HepG2 (cell line): ENCODE results near the gene PLXNC1. TPM values are rescaled to one million over a fixed set of nuclear protein-coding genes. Genes with fewer than 3 reads are reported as not detected.

Source experiments
- ARNT2 ChIP-seq: sonication (generic); formaldehyde crosslinking; IDR thresholded peaks from 2 replicates; pipeline ENCODE4 v1.8.0; 2022; ENCODE audit warnings: mild to moderate bottlenecking, low read depth, missing genetic modification reagents, moderate library complexity
- ATF2 ChIP-seq: sonication (generic); formaldehyde crosslinking; IDR thresholded peaks from 2 replicates; pipeline ENCODE4 v1.4.0; 2020; ENCODE audit warnings: missing genetic modification reagents
- LRRFIP1 ChIP-seq: sonication (generic); formaldehyde crosslinking; conservative IDR thresholded peaks from 2 replicates; pipeline ENCODE4 v1.4.0; 2020; ENCODE audit warnings: missing genetic modification reagents
- RBAK ChIP-seq: sonication (generic); formaldehyde crosslinking; IDR thresholded peaks from 2 replicates; pipeline ENCODE4 v1.5.1; 2020; ENCODE audit warnings: mild to moderate bottlenecking, missing genetic modification reagents
- SAP130 ChIP-seq: IDR thresholded peaks from 2 replicates; pipeline ENCODE4 v1.6.1; 2016; ENCODE audit warnings: low read depth
- SATB2 ChIP-seq: sonication (generic); formaldehyde crosslinking; IDR thresholded peaks from 2 replicates; pipeline ENCODE4 v1.5.0; 2020; ENCODE audit warnings: missing genetic modification reagents
- SMC3 ChIP-seq: IDR thresholded peaks from 2 replicates; pipeline ENCODE4 v1.6.1; 2011; ENCODE audit warnings: low read length, improper control_type of control experiment
- SOX13 ChIP-seq, 3 experiments: fragments of 450-650 bp in 1 of 3; sonication (generic) in 1 of 3; formaldehyde crosslinking in 1 of 3; IDR thresholded peaks in 2 of 3; conservative IDR thresholded peaks in 1 of 3; 2 replicates each; pipeline versions ENCODE4 v1.5.0 to v1.6.1; 2016 to 2020; ENCODE audit warnings: antibody characterized with exemption in 1 of 3, mild to moderate bottlenecking in 1 of 3, missing compliant biosample characterization in 1 of 3, missing genetic modification reagents in 1 of 3, moderate library complexity in 1 of 3
- ZIK1 ChIP-seq: sonication (generic); formaldehyde crosslinking; IDR thresholded peaks from 2 replicates; pipeline ENCODE4 v1.5.0; 2020; ENCODE audit warnings: mild to moderate bottlenecking, low read depth, missing genetic modification reagents, borderline replicate concordance
- ZNF546 ChIP-seq: sonication (generic); formaldehyde crosslinking; conservative IDR thresholded peaks from 2 replicates; pipeline ENCODE4 v1.8.1; 2023; ENCODE audit warnings: mild to moderate bottlenecking, missing genetic modification reagents
- ZNF550 ChIP-seq: sonication (generic); formaldehyde crosslinking; IDR thresholded peaks from 2 replicates; pipeline ENCODE4 v1.4.0; 2020; ENCODE audit warnings: mild to moderate bottlenecking, missing genetic modification reagents, borderline replicate concordance
- ZNF652 ChIP-seq: IDR thresholded peaks from 2 replicates; pipeline ENCODE4 v1.6.1; 2016; ENCODE audit warnings: low read depth, borderline replicate concordance
- ZNF850 ChIP-seq: sonication (generic); formaldehyde crosslinking; conservative IDR thresholded peaks from 2 replicates; pipeline ENCODE4 v1.9.0; 2021; ENCODE audit warnings: mild to moderate bottlenecking, missing genetic modification reagents
- polyA plus RNA-seq, 8 experiments: library from polyadenylated mRNA; depleted of rRNA in 3 of 8; stranded (reverse) in 7 of 8; unstranded in 1 of 8; fragments of >200 nt; fragmentation: Illumina TruSeq in 4 of 8; extraction: Trizol in 4 of 8; gene quantifications; 2 replicates each; pipeline versions ENCODE4 v1.2.1 to v1.2.3, GENCODE V29; 2011 to 2016; ENCODE audit warnings: low read depth in 4 of 8, missing spikeins in 1 of 8, mixed read lengths in 1 of 8; ENCODE audit not compliant: insufficient read depth in 1 of 8
- total RNA-seq, 5 experiments: library from RNA; depleted of rRNA; stranded (reverse); fragments of >200 nt; fragmentation: Illumina TruSeq; extraction: Trizol; gene quantifications; 2 replicates each; pipeline ENCODE4 v1.2.3, GENCODE V29; 2016; ENCODE audit warnings: low read depth in 1 of 5
- TF ChIP-seq, protein P1 (sequence below): sonication (generic); formaldehyde crosslinking; IDR thresholded peaks from 2 replicates; pipeline ENCODE4 v1.8.1; 2023; ENCODE audit warnings: mild to moderate bottlenecking, moderate library complexity, missing genetic modification reagents
- TF ChIP-seq, protein P2 (sequence below): sonication (generic); formaldehyde crosslinking; IDR thresholded peaks from 2 replicates; pipeline ENCODE4 v1.4.0; 2020; ENCODE audit warnings: mild to moderate bottlenecking, low read depth, missing genetic modification reagents
- TF ChIP-seq, protein P3 (sequence below): sonication (generic); formaldehyde crosslinking; IDR thresholded peaks from 2 replicates; pipeline ENCODE4 v1.4.0; 2020; ENCODE audit warnings: missing genetic modification reagents
- TF ChIP-seq, protein P4 (sequence below): sonication (generic); formaldehyde crosslinking; IDR thresholded peaks from 2 replicates; pipeline ENCODE4 v1.8.0; 2022; ENCODE audit warnings: missing genetic modification reagents, mild to moderate bottlenecking, moderate library complexity, borderline replicate concordance

The PLXNC1 gene
- total and polyA plus RNA-seq, 2 of the 13 experiments (the other 11 are each of a cell fraction or from before 2014, with no cell fraction given), result 6.6 to 11.2 TPM

DNA sequence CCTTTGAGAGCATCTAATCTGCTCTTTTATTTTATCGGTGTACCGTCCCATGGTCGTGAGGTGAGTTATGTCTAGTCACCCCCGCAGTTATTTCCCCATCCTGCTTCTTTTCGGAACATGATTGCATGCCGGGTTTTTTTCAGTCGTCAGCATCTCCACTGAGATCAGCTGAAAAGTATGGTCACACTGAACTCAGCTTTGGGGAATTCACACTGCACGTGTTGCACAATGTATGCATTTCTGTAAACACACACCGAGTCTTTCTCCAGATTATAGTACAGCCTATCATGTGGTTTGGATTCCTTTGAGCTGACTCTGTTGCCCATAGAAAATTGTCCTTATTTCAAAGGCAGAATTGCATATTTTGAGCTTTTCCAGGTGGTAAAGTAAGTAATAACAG lies 24.6 kb downstream of the PLXNC1 start (continued):
- TF ChIP-seq, protein P1, sequence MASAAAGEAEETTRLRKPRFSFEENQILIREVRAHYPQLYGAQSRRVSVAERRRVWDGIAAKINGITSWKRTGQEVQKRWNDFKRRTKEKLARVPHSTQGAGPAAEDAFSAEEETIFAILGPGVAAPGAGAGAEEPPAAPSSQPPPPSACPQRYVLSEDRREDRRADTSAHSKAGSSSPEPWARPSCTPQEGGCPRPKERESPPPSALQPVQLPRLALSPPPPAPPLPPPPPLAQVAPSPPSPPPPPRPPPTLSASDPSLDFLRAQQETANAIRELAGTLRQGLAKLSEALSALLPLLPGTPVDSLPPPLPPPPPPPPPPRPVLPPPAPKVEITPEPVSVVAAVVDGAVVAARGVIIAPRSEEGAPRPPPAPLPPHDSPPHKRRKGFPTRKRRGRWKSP (CRISPR knock-in tag), result no peak; the same call in 1 of the 2 replicates
- no peak for TF ChIP-seq ZNF850 (CRISPR knock-in tag)
- TF ChIP-seq ARNT2 (CRISPR knock-in tag), result no peak
- no peak for TF ChIP-seq ZNF546 (CRISPR knock-in tag)
- no peak for TF ChIP-seq ZIK1 (CRISPR knock-in tag)
- TF ChIP-seq, protein P2, sequence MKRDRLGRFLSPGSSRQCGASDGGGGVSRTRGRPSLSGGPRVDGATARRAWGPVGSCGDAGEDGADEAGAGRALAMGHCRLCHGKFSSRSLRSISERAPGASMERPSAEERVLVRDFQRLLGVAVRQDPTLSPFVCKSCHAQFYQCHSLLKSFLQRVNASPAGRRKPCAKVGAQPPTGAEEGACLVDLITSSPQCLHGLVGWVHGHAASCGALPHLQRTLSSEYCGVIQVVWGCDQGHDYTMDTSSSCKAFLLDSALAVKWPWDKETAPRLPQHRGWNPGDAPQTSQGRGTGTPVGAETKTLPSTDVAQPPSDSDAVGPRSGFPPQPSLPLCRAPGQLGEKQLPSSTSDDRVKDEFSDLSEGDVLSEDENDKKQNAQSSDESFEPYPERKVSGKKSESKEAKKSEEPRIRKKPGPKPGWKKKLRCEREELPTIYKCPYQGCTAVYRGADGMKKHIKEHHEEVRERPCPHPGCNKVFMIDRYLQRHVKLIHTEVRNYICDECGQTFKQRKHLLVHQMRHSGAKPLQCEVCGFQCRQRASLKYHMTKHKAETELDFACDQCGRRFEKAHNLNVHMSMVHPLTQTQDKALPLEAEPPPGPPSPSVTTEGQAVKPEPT, result no peak
- TF ChIP-seq RBAK (CRISPR knock-in tag), result no peak
- peak; percentile 79; the same call in 1 of the 2 replicates for TF ChIP-seq ATF2 (CRISPR knock-in tag)
- TF ChIP-seq ZNF652 (CRISPR knock-in tag), result no peak
- TF ChIP-seq SAP130 (CRISPR knock-in tag), result peak; percentile 94
- TF ChIP-seq ZNF550, result no peak
- TF ChIP-seq, protein P3, sequence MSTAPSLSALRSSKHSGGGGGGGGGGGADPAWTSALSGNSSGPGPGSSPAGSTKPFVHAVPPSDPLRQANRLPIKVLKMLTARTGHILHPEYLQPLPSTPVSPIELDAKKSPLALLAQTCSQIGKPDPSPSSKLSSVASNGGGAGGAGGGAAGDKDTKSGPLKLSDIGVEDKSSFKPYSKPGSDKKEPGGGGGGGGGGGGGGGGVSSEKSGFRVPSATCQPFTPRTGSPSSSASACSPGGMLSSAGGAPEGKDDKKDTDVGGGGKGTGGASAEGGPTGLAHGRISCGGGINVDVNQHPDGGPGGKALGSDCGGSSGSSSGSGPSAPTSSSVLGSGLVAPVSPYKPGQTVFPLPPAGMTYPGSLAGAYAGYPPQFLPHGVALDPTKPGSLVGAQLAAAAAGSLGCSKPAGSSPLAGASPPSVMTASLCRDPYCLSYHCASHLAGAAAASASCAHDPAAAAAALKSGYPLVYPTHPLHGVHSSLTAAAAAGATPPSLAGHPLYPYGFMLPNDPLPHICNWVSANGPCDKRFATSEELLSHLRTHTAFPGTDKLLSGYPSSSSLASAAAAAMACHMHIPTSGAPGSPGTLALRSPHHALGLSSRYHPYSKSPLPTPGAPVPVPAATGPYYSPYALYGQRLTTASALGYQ (CRISPR knock-in tag), result no peak
- TF ChIP-seq, protein P4, sequence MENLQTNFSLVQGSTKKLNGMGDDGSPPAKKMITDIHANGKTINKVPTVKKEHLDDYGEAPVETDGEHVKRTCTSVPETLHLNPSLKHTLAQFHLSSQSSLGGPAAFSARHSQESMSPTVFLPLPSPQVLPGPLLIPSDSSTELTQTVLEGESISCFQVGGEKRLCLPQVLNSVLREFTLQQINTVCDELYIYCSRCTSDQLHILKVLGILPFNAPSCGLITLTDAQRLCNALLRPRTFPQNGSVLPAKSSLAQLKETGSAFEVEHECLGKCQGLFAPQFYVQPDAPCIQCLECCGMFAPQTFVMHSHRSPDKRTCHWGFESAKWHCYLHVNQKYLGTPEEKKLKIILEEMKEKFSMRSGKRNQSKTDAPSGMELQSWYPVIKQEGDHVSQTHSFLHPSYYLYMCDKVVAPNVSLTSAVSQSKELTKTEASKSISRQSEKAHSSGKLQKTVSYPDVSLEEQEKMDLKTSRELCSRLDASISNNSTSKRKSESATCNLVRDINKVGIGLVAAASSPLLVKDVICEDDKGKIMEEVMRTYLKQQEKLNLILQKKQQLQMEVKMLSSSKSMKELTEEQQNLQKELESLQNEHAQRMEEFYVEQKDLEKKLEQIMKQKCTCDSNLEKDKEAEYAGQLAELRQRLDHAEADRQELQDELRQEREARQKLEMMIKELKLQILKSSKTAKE (CRISPR knock-in tag), result no peak
- peak; percentile 38 for TF ChIP-seq SMC3
- no peak for TF ChIP-seq SATB2 (CRISPR knock-in tag)
- peak; percentile 59; the same call in 1 of the 2 replicates for TF ChIP-seq SOX13 (IDR thresholded peaks at IDR 0.05)
- TF ChIP-seq SOX13 (CRISPR knock-in tag; conservative IDR thresholded peaks at IDR 0.05 in 1 of 2, IDR thresholded peaks at IDR 0.05 in 1 of 2), result peak in 1 of 2 experiments; percentile 88; a peak in 2 of 4 replicates
- no peak for TF ChIP-seq LRRFIP1 (CRISPR knock-in tag)
